ENCODE results near the gene TCHHL1. TPM values are rescaled to one million over a fixed set of nuclear protein-coding genes. Genes with fewer than 3 reads are reported as not detected.

Gene TCHHL1
- total RNA-seq, 1 experiment from 2014 or later = not detected

DNA sequence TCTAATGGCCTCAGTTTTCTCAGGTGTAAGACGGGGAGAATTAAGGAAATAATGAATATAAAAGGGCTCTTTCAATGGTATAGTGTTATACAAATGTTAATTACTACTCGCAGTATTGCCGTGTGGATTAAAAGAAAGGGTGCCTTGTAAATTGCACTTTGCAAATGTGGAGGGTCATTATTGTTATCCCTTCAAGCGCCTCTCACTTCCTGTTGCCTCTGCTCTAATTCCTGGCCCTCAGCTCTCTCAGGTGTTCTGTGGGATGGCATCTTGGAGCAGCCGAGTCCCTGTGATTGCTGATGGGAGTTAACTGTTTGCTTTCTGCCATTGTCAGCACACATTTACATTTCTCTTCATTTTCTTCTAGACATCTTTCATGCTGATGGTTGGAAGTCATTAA, 45.0 kb downstream of the TCHHL1 start:
- no peak overlapping the region; a peak in 2 of 5 replicates for H3K4me3 Mint-ChIP-seq
- Histone ChIP-seq H3K23me2 (ENCODE audit: insufficient read length, low read depth, low read length, poor library complexity, severe bottlenecking) (peaks cover 4% of the 10 kb centered on the region), H3K79me2 (ENCODE audit: insufficient read depth, low read length) (no peaks in the 10 kb centered on the region), H3K79me1 (ENCODE audit: insufficient read depth, low read depth, low read length, poor library complexity, severe bottlenecking) (no peaks in the 10 kb centered on the region), H2BK15ac (ENCODE audit: low read depth, low read length) (no peak overlapping the region), H3K9me3 (ENCODE audit: control insufficient read depth, low read depth, low read length) (no peaks in the 10 kb centered on the region), H2BK20ac (ENCODE audit: low read depth, low read length, poor library complexity, severe bottlenecking) (no peak overlapping the region), H4K5ac (ENCODE audit: insufficient read length, low read depth, low read length) (no peak overlapping the region), H3K23ac (ENCODE audit: insufficient read length, low read depth, low read length) (no peak overlapping the region), H2BK12ac (ENCODE audit: insufficient read length, low read depth, low read length) (no peak overlapping the region), H3K9ac (ENCODE audit: extremely low read depth, insufficient read length, low read length) (no peak overlapping the region), H2AK5ac (ENCODE audit: insufficient read length, low read length) (no peak overlapping the region), H4K20me1 (ENCODE audit: control insufficient read depth, insufficient read depth, insufficient read length) (no peaks in the 10 kb centered on the region), H3K4me1 (ENCODE audit: insufficient read depth, low read length) (peaks cover 12% of the 10 kb centered on the region; the same call in 1 of the 2 replicates), H2BK5ac (ENCODE audit: insufficient read length, low read length) (no peak overlapping the region), H2BK120ac (ENCODE audit: low read depth, low read length, poor library complexity, severe bottlenecking) (no peak overlapping the region), H3K18ac (ENCODE audit: insufficient read length, low read depth, low read length) (no peak overlapping the region), H4K8ac (replicated peaks; ENCODE audit: insufficient read length, low read depth, low read length) (no peak overlapping the region), H3T11ph (ENCODE audit: low read length) (no peak overlapping the region), H3K56ac (ENCODE audit: insufficient read length, low read depth, low read length) (no peak overlapping the region), H3K27ac (ENCODE audit: insufficient read length, low read depth, low read length) (peak overlapping the region; percentile 52), H3K27me3 (ENCODE audit: insufficient read depth, low read length) (no peaks in the 10 kb centered on the region), H4K91ac (ENCODE audit: insufficient read length, low read depth, low read length) (no peak overlapping the region), H2AFZ (ENCODE audit: low read length) (no peak overlapping the region), H3K4me2 (ENCODE audit: insufficient read depth, insufficient read length, low read length) (peak overlapping the region; percentile 42), H3K4ac (ENCODE audit: low read depth, low read length) (no peak overlapping the region), H3K14ac (ENCODE audit: insufficient read depth, low read length) (no peak overlapping the region)
- DNase-seq = peak; percentile 71
- H3K36me3 Mint-ChIP-seq (ENCODE audit: insufficient read depth in 1 of 3, low read depth in 3 of 3) = no peaks in the 10 kb centered on the region
- WGBS (ENCODE audit: extremely low coverage, insufficient read length, low lambda C conversion rate) = no CpG with 5 or more reads among the region's 5 CpGs
- no peaks in the 10 kb centered on the region for H3K9me3 Mint-ChIP-seq
- H3K27ac Mint-ChIP-seq = peak overlapping the region in 2 of 3 experiments; percentile 69 to 71; a peak in 3 of 7 replicates
- TF ChIP-seq, protein P1, sequence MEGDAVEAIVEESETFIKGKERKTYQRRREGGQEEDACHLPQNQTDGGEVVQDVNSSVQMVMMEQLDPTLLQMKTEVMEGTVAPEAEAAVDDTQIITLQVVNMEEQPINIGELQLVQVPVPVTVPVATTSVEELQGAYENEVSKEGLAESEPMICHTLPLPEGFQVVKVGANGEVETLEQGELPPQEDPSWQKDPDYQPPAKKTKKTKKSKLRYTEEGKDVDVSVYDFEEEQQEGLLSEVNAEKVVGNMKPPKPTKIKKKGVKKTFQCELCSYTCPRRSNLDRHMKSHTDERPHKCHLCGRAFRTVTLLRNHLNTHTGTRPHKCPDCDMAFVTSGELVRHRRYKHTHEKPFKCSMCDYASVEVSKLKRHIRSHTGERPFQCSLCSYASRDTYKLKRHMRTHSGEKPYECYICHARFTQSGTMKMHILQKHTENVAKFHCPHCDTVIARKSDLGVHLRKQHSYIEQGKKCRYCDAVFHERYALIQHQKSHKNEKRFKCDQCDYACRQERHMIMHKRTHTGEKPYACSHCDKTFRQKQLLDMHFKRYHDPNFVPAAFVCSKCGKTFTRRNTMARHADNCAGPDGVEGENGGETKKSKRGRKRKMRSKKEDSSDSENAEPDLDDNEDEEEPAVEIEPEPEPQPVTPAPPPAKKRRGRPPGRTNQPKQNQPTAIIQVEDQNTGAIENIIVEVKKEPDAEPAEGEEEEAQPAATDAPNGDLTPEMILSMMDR (conservative IDR thresholded peaks at IDR 0.05) = no peak
- H3K4me1 Mint-ChIP-seq = peaks cover 33 to 37% of the 10 kb centered on the region in 2 experiments
- peaks cover 1% of the 10 kb centered on the region for H3K27me3 Mint-ChIP-seq (ENCODE audit: low read depth)
